Lower leg skin (tissue), 4 donors: ENCODE measurements around the gene CCDC102B. TPM values are rescaled to one million over a fixed set of nuclear protein-coding genes. Genes with fewer than 3 reads are reported as not detected.

ENCODE experiments used
- DNase-seq, 2 donors: peaks; one replicate each; pipeline ENCODE4 v3.0.0-alpha.2; 2019; ENCODE audit warnings: low spot score in 2 of 2
- H3K4me3 ChIP-seq: fragments of 200-600 bp; sonication (generic); 2 replicates; pipeline ENCODE4 v1.5.1; 2017; ENCODE audit warnings: mild to moderate bottlenecking, low read depth; ENCODE audit not compliant: poor library complexity, severe bottlenecking
- CTCF ChIP-seq, 3 donors: fragments of 450-650 bp; IDR thresholded peaks; one replicate each; pipeline ENCODE4 v1.5.1; 2016; ENCODE audit warnings: antibody characterized with exemption in 3 of 3, mild to moderate bottlenecking in 3 of 3, moderate library complexity in 2 of 3
- POLR2A ChIP-seq, 2 donors: fragments of 450-650 bp; IDR thresholded peaks; one replicate each; pipeline ENCODE4 v1.6.1; 2016 to 2017; ENCODE audit warnings: antibody characterized with exemption in 2 of 2, mild to moderate bottlenecking in 1 of 2, moderate library complexity in 1 of 2
- WGBS, 2 donors: methylation state at CpG; one replicate each; pipeline ENCODE4 v1.1.5; 2018; 5-methylcytosine and 5-hydroxymethylcytosine counted together
- intact Hi-C: fragments of 100-400 bp; cut with DNase I; formaldehyde crosslinking; loops from one replicate; pipeline ENCODE4 v1.15.0; 2023; ENCODE audit warnings: low total_unique reads
- total RNA-seq, 4 donors: library from RNA; depleted of rRNA; stranded (reverse); fragments of >200 nt; gene quantifications; one replicate each; pipeline ENCODE4 v1.1.0, GENCODE V29; 2016

The CCDC102B gene
- total RNA-seq, 4 donors from 2014 or later, result 0.72 to 2.1 (median 1.5) TPM

GRCh38 chr18:68830256-68831045 lies 32.6 kb downstream of the CCDC102B start:
- TF ChIP-seq POLR2A (IDR thresholded peaks at IDR 0.05) (no peak), CTCF (IDR thresholded peaks at IDR 0.05) (no peak)
- 32 to 46% methylated on average over 2 of the region's 2 CpGs for WGBS, 2 donors
- no peak overlapping the region for H3K4me3 ChIP-seq
- no peak for DNase-seq
- intact Hi-C loops, result no loop called here

GRCh38 chr18:68833756-68834155 lies 35.9 kb downstream of the CCDC102B start:
- TF ChIP-seq CTCF (IDR thresholded peaks at IDR 0.05) (no peak), POLR2A (IDR thresholded peaks at IDR 0.05) (no peak)
- DNase-seq, result no peak
- H3K4me3 ChIP-seq, result no peak overlapping the region
- intact Hi-C loops, result no loop called here
- 60 to 68% methylated on average over 5 of the region's 5 CpGs for WGBS, 2 donors

GRCh38 chr18:68837665-68838451 lies 40.0 kb downstream of the CCDC102B start:
- H3K4me3 ChIP-seq, result no peak overlapping the region
- TF ChIP-seq CTCF (IDR thresholded peaks at IDR 0.05), result no peak
- no peak for TF ChIP-seq POLR2A (IDR thresholded peaks at IDR 0.05)
- intact Hi-C loops, result no loop called here
- 47 to 57% methylated on average over 7 of the region's 7 CpGs for WGBS, 2 donors
- no peak for DNase-seq

DNA sequence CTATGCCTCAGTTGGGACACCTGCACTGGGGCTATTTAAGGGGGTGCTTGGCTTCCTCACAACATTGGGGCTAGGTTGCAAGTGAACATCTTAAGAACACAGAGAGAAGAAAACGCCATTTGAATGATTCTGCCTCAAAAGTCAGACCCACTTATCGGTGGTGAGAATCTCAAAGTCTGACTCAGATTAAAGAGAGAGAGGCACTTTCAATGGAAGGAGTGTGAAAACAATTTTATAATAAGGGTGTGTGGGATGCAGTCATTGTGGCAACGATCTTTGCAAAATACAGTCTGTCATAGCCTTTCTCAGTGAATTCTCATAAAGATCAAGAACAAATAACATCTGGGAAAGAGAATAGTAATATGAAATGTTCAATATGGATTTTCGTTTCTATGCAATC lies 41.8 kb downstream of the CCDC102B start:
- no peak for TF ChIP-seq POLR2A (IDR thresholded peaks at IDR 0.05)
- TF ChIP-seq CTCF (IDR thresholded peaks at IDR 0.05), result no peak
- no peak for DNase-seq
- no peak overlapping the region for H3K4me3 ChIP-seq
- intact Hi-C loops, result no loop called here
- 58 to 63% methylated on average over 4 of the region's 4 CpGs for WGBS, 2 donors

DNA sequence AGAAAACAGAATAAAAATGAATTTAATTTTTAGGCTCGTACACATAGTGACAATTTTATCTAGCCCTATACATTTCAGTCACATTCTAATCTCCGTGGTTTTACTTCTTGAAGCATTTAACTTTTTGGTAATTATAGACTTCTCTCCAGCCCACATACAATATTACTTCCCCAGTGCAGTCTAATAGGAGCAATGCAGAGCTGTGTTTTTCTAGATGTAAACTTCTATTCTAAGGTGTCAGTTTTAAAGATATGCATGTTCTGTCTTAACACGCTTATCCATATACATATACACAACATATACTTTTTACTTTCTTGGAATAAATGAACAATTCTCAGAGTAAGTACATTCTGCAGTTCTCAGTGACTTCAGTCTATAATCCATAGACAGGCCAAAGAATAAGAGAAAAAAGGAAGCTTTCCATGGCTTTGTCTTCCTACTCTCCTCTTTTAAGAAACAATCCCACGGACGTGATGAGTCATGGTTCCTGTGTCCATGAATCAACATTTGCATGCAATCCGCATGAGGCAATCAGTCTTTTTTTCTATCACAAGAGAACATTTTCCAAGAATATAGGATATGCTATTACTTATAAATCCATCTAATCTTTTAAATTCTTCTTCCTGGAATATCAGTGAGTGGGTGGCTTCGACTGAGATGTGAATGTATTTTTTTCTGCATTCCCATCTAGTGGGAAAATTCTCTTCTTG lies 42.8 kb downstream of the CCDC102B start:
- no peak overlapping the region for H3K4me3 ChIP-seq
- intact Hi-C loops, result no loop called here
- WGBS, 2 donors, result 48% methylated on average over 7 of the region's 7 CpGs
- no peak for TF ChIP-seq POLR2A (IDR thresholded peaks at IDR 0.05)
- no peak for TF ChIP-seq CTCF (IDR thresholded peaks at IDR 0.05)
- DNase-seq, result peak in 1 of 2 donors; percentile 65
